Measurements from ENCODE around the gene TMEM94.

DNA sequence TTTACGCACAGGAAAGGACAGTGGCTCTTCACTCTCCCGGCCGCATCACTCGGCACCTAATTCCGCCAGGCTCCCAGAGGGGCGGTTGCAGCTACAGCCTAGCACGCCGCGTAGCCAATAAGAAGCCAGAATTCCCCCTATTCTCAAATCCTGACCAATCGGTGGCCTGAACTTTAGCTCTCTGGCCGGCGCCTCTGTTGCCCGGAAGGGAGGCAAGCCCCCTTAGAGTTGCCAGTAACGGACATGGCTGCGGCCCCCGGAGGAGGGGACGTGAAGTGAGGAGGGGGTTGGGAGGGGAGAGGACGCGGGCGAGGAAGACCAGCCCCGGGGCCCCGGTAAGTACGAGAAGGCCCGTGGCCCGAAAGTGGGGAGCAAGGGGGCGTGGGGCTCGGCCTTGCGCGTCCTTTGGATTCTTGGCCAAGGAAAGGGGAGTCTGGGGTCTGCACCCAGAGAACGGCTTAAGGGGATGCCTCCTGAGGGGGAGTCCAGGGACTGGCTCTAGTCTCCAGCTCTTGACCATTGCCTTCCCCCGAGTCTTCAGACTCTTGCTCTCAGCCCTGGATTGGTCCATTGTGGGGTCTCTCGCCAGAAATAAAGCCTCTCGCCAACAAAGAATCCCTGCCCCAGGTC, at the start of gene TMEM94:
- TF ChIP-seq, protein P1, sequence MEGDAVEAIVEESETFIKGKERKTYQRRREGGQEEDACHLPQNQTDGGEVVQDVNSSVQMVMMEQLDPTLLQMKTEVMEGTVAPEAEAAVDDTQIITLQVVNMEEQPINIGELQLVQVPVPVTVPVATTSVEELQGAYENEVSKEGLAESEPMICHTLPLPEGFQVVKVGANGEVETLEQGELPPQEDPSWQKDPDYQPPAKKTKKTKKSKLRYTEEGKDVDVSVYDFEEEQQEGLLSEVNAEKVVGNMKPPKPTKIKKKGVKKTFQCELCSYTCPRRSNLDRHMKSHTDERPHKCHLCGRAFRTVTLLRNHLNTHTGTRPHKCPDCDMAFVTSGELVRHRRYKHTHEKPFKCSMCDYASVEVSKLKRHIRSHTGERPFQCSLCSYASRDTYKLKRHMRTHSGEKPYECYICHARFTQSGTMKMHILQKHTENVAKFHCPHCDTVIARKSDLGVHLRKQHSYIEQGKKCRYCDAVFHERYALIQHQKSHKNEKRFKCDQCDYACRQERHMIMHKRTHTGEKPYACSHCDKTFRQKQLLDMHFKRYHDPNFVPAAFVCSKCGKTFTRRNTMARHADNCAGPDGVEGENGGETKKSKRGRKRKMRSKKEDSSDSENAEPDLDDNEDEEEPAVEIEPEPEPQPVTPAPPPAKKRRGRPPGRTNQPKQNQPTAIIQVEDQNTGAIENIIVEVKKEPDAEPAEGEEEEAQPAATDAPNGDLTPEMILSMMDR (conservative IDR thresholded peaks at IDR 0.05; ENCODE audit: low read depth, low read length): no peak
- TF ChIP-seq EZH2 (IDR thresholded peaks at IDR 0.05; ENCODE audit: borderline replicate concordance, low read depth, low read length, poor library complexity, severe bottlenecking): no peak

Measured in A673 (cell line).